ENCODE measurements around the gene IL1A. TPM values are rescaled to one million over a fixed set of nuclear protein-coding genes. Genes with fewer than 3 reads are reported as not detected.

The IL1A gene
- total and polyA plus RNA-seq, 4 donors: 0.55 to 0.99 (median 0.57) TPM

GRCh38 chr2:112782234-112782799 lies 2.0 kb downstream of the IL1A start:
- no peaks in the 10 kb centered on the region for H3K4me1 ChIP-seq (ENCODE audit: control insufficient read depth, insufficient read depth, low read length)
- no peak overlapping the region for H3K4me3 ChIP-seq (ENCODE audit: low read depth, low read length)
- H3K27me3 ChIP-seq (ENCODE audit: control insufficient read depth, insufficient read depth, low read length): no peaks in the 10 kb centered on the region
- H3K9me3 ChIP-seq (ENCODE audit: control insufficient read depth, insufficient read depth, low read length): no peaks in the 10 kb centered on the region
- no peak for DNase-seq (ENCODE audit: low read depth in 4 of 6, low spot score in 6 of 6)
- no peaks in the 10 kb centered on the region for H3K36me3 ChIP-seq (ENCODE audit: control insufficient read depth, insufficient read depth, low read length)
- no peak overlapping the region for H3K27ac ChIP-seq (ENCODE audit: low read depth, low read length)
- no CpG with 5 or more reads among the region's 3 CpGs for WGBS (ENCODE audit: insufficient coverage)

GRCh38 chr2:112779598-112779997 lies 4.7 kb downstream of the IL1A start:
- no CpG with 5 or more reads among the region's 1 CpG for WGBS (ENCODE audit: insufficient coverage)
- Histone ChIP-seq H3K4me3 (ENCODE audit: low read depth, low read length) (no peak overlapping the region), H3K4me1 (ENCODE audit: control insufficient read depth, insufficient read depth, low read length) (no peaks in the 10 kb centered on the region), H3K27ac (ENCODE audit: low read depth, low read length) (no peak overlapping the region), H3K36me3 (ENCODE audit: control insufficient read depth, insufficient read depth, low read length) (no peaks in the 10 kb centered on the region), H3K9me3 (ENCODE audit: control insufficient read depth, insufficient read depth, low read length) (no peaks in the 10 kb centered on the region), H3K27me3 (ENCODE audit: control insufficient read depth, insufficient read depth, low read length) (no peaks in the 10 kb centered on the region)
- no peak for DNase-seq (ENCODE audit: low read depth in 4 of 6, low spot score in 6 of 6)

GRCh38 chr2:112777036-112777435 lies 7.3 kb downstream of the IL1A start:
- Histone ChIP-seq H3K27ac (ENCODE audit: low read depth, low read length) (no peak overlapping the region), H3K4me3 (ENCODE audit: low read depth, low read length) (no peak overlapping the region), H3K9me3 (ENCODE audit: control insufficient read depth, insufficient read depth, low read length) (no peaks in the 10 kb centered on the region), H3K36me3 (ENCODE audit: control insufficient read depth, insufficient read depth, low read length) (no peaks in the 10 kb centered on the region), H3K4me1 (ENCODE audit: control insufficient read depth, insufficient read depth, low read length) (no peaks in the 10 kb centered on the region), H3K27me3 (ENCODE audit: control insufficient read depth, insufficient read depth, low read length) (no peaks in the 10 kb centered on the region)
- DNase-seq (ENCODE audit: low read depth in 4 of 6, low spot score in 6 of 6): peak in 1 of 6 donors; percentile 5

- WGBS (ENCODE audit: insufficient coverage): no CpG with 5 or more reads among the region's 3 CpGs
These were observed 8.2 kb downstream of the IL1A start for GRCh38 chr2:112776113-112776512.

GRCh38 chr2:112774536-112775285 lies 9.6 kb downstream of the IL1A start:
- DNase-seq (ENCODE audit: low read depth in 4 of 6, low spot score in 6 of 6): no peak
- H3K27me3 ChIP-seq (ENCODE audit: control insufficient read depth, insufficient read depth, low read length): no peaks in the 10 kb centered on the region
- H3K4me1 ChIP-seq (ENCODE audit: control insufficient read depth, insufficient read depth, low read length): no peaks in the 10 kb centered on the region
- no peaks in the 10 kb centered on the region for H3K9me3 ChIP-seq (ENCODE audit: control insufficient read depth, insufficient read depth, low read length)
- WGBS (ENCODE audit: insufficient coverage): 95% methylated on average over 2 of the region's 3 CpGs
- H3K27ac ChIP-seq (ENCODE audit: low read depth, low read length): no peak overlapping the region
- H3K36me3 ChIP-seq (ENCODE audit: control insufficient read depth, insufficient read depth, low read length): no peaks in the 10 kb centered on the region
- H3K4me3 ChIP-seq (ENCODE audit: low read depth, low read length): no peak overlapping the region

More at GRCh38 chr2:112776113-112776512, 8.2 kb downstream of the IL1A start:
- Histone ChIP-seq H3K27me3 (ENCODE audit: control insufficient read depth, insufficient read depth, low read length) (no peaks in the 10 kb centered on the region), H3K36me3 (ENCODE audit: control insufficient read depth, insufficient read depth, low read length) (no peaks in the 10 kb centered on the region), H3K4me1 (ENCODE audit: control insufficient read depth, insufficient read depth, low read length) (no peaks in the 10 kb centered on the region), H3K4me3 (ENCODE audit: low read depth, low read length) (no peak overlapping the region), H3K27ac (ENCODE audit: low read depth, low read length) (no peak overlapping the region), H3K9me3 (ENCODE audit: control insufficient read depth, insufficient read depth, low read length) (no peaks in the 10 kb centered on the region)
- DNase-seq (ENCODE audit: low read depth in 4 of 6, low spot score in 6 of 6): no peak

GRCh38 chr2:112773556-112773955 lies 10.7 kb downstream of the IL1A start:
- Histone ChIP-seq H3K27ac (ENCODE audit: low read depth, low read length) (no peak overlapping the region), H3K27me3 (ENCODE audit: control insufficient read depth, insufficient read depth, low read length) (no peaks in the 10 kb centered on the region), H3K4me1 (ENCODE audit: control insufficient read depth, insufficient read depth, low read length) (no peaks in the 10 kb centered on the region), H3K36me3 (ENCODE audit: control insufficient read depth, insufficient read depth, low read length) (no peaks in the 10 kb centered on the region), H3K4me3 (ENCODE audit: low read depth, low read length) (no peak overlapping the region), H3K9me3 (ENCODE audit: control insufficient read depth, insufficient read depth, low read length) (no peaks in the 10 kb centered on the region)
- WGBS (ENCODE audit: insufficient coverage): no CpG with 5 or more reads among the region's 2 CpGs
- DNase-seq (ENCODE audit: low read depth in 4 of 6, low spot score in 6 of 6): no peak

GRCh38 chr2:112772911-112773475 lies 11.3 kb downstream of the IL1A start:
- no peaks in the 10 kb centered on the region for H3K4me1 ChIP-seq (ENCODE audit: control insufficient read depth, insufficient read depth, low read length)
- H3K27me3 ChIP-seq (ENCODE audit: control insufficient read depth, insufficient read depth, low read length): no peaks in the 10 kb centered on the region
- no peak for DNase-seq (ENCODE audit: low read depth in 4 of 6, low spot score in 6 of 6)
- H3K9me3 ChIP-seq (ENCODE audit: control insufficient read depth, insufficient read depth, low read length): no peaks in the 10 kb centered on the region
- no peaks in the 10 kb centered on the region for H3K36me3 ChIP-seq (ENCODE audit: control insufficient read depth, insufficient read depth, low read length)
- no peak overlapping the region for H3K27ac ChIP-seq (ENCODE audit: low read depth, low read length)
- H3K4me3 ChIP-seq (ENCODE audit: low read depth, low read length): no peak overlapping the region
- WGBS (ENCODE audit: insufficient coverage): 100% methylated on average over 1 of the region's 2 CpGs

- no peak overlapping the region for H3K27ac ChIP-seq (ENCODE audit: low read depth, low read length)
- no peaks in the 10 kb centered on the region for H3K9me3 ChIP-seq (ENCODE audit: control insufficient read depth, insufficient read depth, low read length)
- no peak for DNase-seq (ENCODE audit: low read depth in 4 of 6, low spot score in 6 of 6)
- no peaks in the 10 kb centered on the region for H3K36me3 ChIP-seq (ENCODE audit: control insufficient read depth, insufficient read depth, low read length)
- WGBS (ENCODE audit: insufficient coverage): 50% methylated on average over 1 of the region's 4 CpGs
- no peaks in the 10 kb centered on the region for H3K4me1 ChIP-seq (ENCODE audit: control insufficient read depth, insufficient read depth, low read length)
- no peaks in the 10 kb centered on the region for H3K27me3 ChIP-seq (ENCODE audit: control insufficient read depth, insufficient read depth, low read length)
- H3K4me3 ChIP-seq (ENCODE audit: low read depth, low read length): no peak overlapping the region
These were observed 12.0 kb downstream of the IL1A start for GRCh38 chr2:112772322-112772721.

GRCh38 chr2:112768432-112768831 lies 15.9 kb downstream of the IL1A start:
- H3K4me1 ChIP-seq (ENCODE audit: control insufficient read depth, insufficient read depth, low read length): peaks cover 7% of the 10 kb centered on the region
- no peak overlapping the region for H3K27ac ChIP-seq (ENCODE audit: low read depth, low read length)
- H3K36me3 ChIP-seq (ENCODE audit: control insufficient read depth, insufficient read depth, low read length): no peaks in the 10 kb centered on the region
- DNase-seq (ENCODE audit: low read depth in 4 of 6, low spot score in 6 of 6): no peak
- no peaks in the 10 kb centered on the region for H3K9me3 ChIP-seq (ENCODE audit: control insufficient read depth, insufficient read depth, low read length)
- no peaks in the 10 kb centered on the region for H3K27me3 ChIP-seq (ENCODE audit: control insufficient read depth, insufficient read depth, low read length)
- no peak overlapping the region for H3K4me3 ChIP-seq (ENCODE audit: low read depth, low read length)
- WGBS (ENCODE audit: insufficient coverage): 100% methylated on average over 1 of the region's 1 CpG
